ENCODE data around the gene NRARP.
A peak's percentile ranks its signal among the peaks of the same experiment; 100 is the strongest.

The NRARP gene

GRCh38 chr9:137256856-137257255, 45.2 kb downstream of the NRARP start:
- no peak for DNase-seq

- DNase-seq: no peak
Measured at GRCh38 chr9:137256362-137256761, 45.7 kb downstream of the NRARP start.

GRCh38 chr9:137255448-137256114, 46.5 kb downstream of the NRARP start:
- DNase-seq: no peak

- peak; percentile 19 to 98 (median 86) for DNase-seq
Measured at GRCh38 chr9:137254624-137255447, 47.2 kb downstream of the NRARP start, which contains the start of gene NELFB. NELFB (plus strand) TSS chr9:137255327.

GRCh38 chr9:137253717-137254623, 48.1 kb downstream of the NRARP start:
- DNase-seq: no peak

GRCh38 chr9:137252555-137253506, 49.2 kb downstream of the NRARP start:
- DNase-seq: no peak

GRCh38 chr9:137251490-137252268, 50.4 kb downstream of the NRARP start:
- no peak for DNase-seq

GRCh38 chr9:137251194-137251461, 50.9 kb downstream of the NRARP start, which contains the start of gene STPG3:
STPG3 (plus strand) TSS chr9:137251286; CDS start chr9:137251287, 1 bp downstream.
- DNase-seq: no peak

- no peak for DNase-seq
Measured at GRCh38 chr9:137250329-137251193, 51.5 kb downstream of the NRARP start.
